HepG2 (cell line): ENCODE results near the gene LMX1B. TPM values are rescaled to one million over a fixed set of nuclear protein-coding genes. Genes with fewer than 3 reads are reported as not detected.
A peak's percentile ranks its signal among the peaks of the same experiment; 100 is the strongest.

Experiments
- ATAC-seq: fragments of 200-7000 bp; cut with Tn5 transposase; 3 replicates; pipeline ENCODE4 v1.9.1; 2020; ENCODE audit warnings: mild to moderate bottlenecking, moderate library complexity
- BruUV-seq: library from RNA; stranded (reverse); fragments of 400-500 nt; replicated peaks from 2 replicates; lab custom pipeline; 2021; lab: Mats Ljungman, UMichigan
- CTCF ChIA-PET: fragments of 300-600 bp; formaldehyde crosslinking; extraction: SDS; loops from one replicate; lab custom pipeline; 2021; ENCODE audit warnings: low total read pairs, inconsistent platforms, low intra/inter-chr PET ratio; lab: Yijun Ruan, JAX
- POLR2A ChIA-PET: fragments of 350-600 bp; sonication (Branson Sonifier 250); formaldehyde crosslinking; loops from one replicate; lab custom pipeline; 2020; ENCODE audit warnings: antibody characterized with exemption, inconsistent platforms; lab: Yijun Ruan, JAX
- DNase-seq: peaks from one replicate; pipeline ENCODE4 v3.0.0-alpha.2; 2015; ENCODE audit warnings: low spot score
- FAIRE-seq: peaks from 3 replicates; lab custom pipeline; 2011; peaks lifted over from hg19 to GRCh38; lab: Jason Lieb, UNC
- H2AFZ ChIP-seq: one replicate; pipeline ENCODE4 v1.6.1; 2011; ENCODE audit warnings: low read length, inconsistent platforms
- H3K27ac ChIP-seq: fragments of 300-600 bp; 3 replicates; pipeline ENCODE4 v1.8.0; 2011; ENCODE audit warnings: mixed run types, mild to moderate bottlenecking, mixed read lengths, low read length, inconsistent platforms; ENCODE audit not compliant: insufficient read depth; ENCODE audit errors: extremely low read length
- H3K27me3 ChIP-seq, 2 experiments: fragments of 200-600 bp in 1 of 2; 2 replicates in 1 of 2; 3 replicates in 1 of 2; pipeline versions ENCODE4 v1.6.0 to v1.8.0; 2011; ENCODE audit warnings: low read length in 2 of 2, mild to moderate bottlenecking in 2 of 2, moderate library complexity in 2 of 2, inconsistent platforms in 1 of 2; ENCODE audit not compliant: insufficient read depth in 2 of 2, control insufficient read depth in 1 of 2
- H3K36me3 ChIP-seq, 2 experiments: fragments of 200-600 bp in 1 of 2; replicated peaks in 1 of 2; 2 replicates in 1 of 2; 3 replicates in 1 of 2; pipeline versions ENCODE4 v1.5.1 to v1.8.0; 2011; ENCODE audit warnings: low read length in 2 of 2, inconsistent platforms in 1 of 2; ENCODE audit not compliant: insufficient read depth in 2 of 2, control insufficient read depth in 1 of 2
- H3K4me1 ChIP-seq: 2 replicates; pipeline ENCODE4 v1.5.1; 2012; ENCODE audit warnings: low read length, inconsistent platforms; ENCODE audit not compliant: insufficient read depth
- H3K4me2 ChIP-seq: 2 replicates; pipeline ENCODE4 v1.6.0; 2011; ENCODE audit warnings: low read depth, low read length, inconsistent platforms
- H3K4me3 ChIP-seq, 3 experiments: fragments of 200-600 bp in 1 of 3; sonication (generic), shearing (Covaris generic) in 1 of 3; replicated peaks in 1 of 3; 2 replicates each; pipeline ENCODE4 v1.5.1; 2011 to 2016; ENCODE audit warnings: low read length in 3 of 3, inconsistent platforms in 2 of 3, low read depth in 2 of 3, mild to moderate bottlenecking in 2 of 3, control low read depth in 1 of 3, mixed read lengths in 1 of 3; ENCODE audit not compliant: insufficient read depth in 1 of 3
- H3K79me2 ChIP-seq: one replicate; pipeline ENCODE4 v1.6.1; 2011; ENCODE audit warnings: low read length, inconsistent platforms; ENCODE audit not compliant: insufficient read depth
- H3K9ac ChIP-seq: 2 replicates; pipeline ENCODE4 v1.6.0; 2011; ENCODE audit warnings: mild to moderate bottlenecking, low read depth, low read length, inconsistent platforms; ENCODE audit not compliant: insufficient read depth
- H3K9me3 ChIP-seq: 2 replicates; pipeline ENCODE4 v1.5.1; 2012; ENCODE audit warnings: mild to moderate bottlenecking, low read length
- H4K20me1 ChIP-seq: 2 replicates; pipeline ENCODE4 v1.6.0; 2011; ENCODE audit warnings: inconsistent platforms, mild to moderate bottlenecking, low read length, moderate library complexity; ENCODE audit not compliant: insufficient read depth
- HMG20B ChIP-seq: conservative IDR thresholded peaks from 2 replicates; pipeline ENCODE4 v1.6.1; 2016; ENCODE audit warnings: missing genetic modification reagents, missing compliant biosample characterization
- NFE2L2 ChIP-seq: fragments of 150-350 bp; IDR thresholded peaks from 2 replicates; pipeline ENCODE4 v1.6.1; 2014; ENCODE audit warnings: low read length
- ZFP91 ChIP-seq: sonication (generic); formaldehyde crosslinking; IDR thresholded peaks from 2 replicates; pipeline ENCODE4 v1.9.0; 2022; ENCODE audit warnings: missing genetic modification reagents, mild to moderate bottlenecking, borderline replicate concordance
- ZNF629 ChIP-seq: sonication (generic); formaldehyde crosslinking; conservative IDR thresholded peaks from 2 replicates; pipeline ENCODE4 v1.5.0; 2020; ENCODE audit warnings: missing genetic modification reagents
- ZNF780A ChIP-seq: sonication (generic); formaldehyde crosslinking; IDR thresholded peaks from 2 replicates; pipeline ENCODE4 v1.8.0; 2022; ENCODE audit warnings: mild to moderate bottlenecking, missing genetic modification reagents, moderate library complexity
- WGBS: methylation state at CpG from one replicate; pipeline ENCODE4 v1.1.6; 2017; ENCODE audit warnings: low lambda C conversion rate; 5-methylcytosine and 5-hydroxymethylcytosine counted together
- in situ Hi-C: cut with HindIII; loops from 2 replicates; pipeline ENCODE4 v1.10.0; 2017; ENCODE audit warnings: low pct_unique_long_range_greater_than_20kb; ENCODE audit not compliant: extremely low pct_ligation_motif_present
- intact Hi-C: fragments of 100-400 bp; cut with micrococcal nuclease; formaldehyde crosslinking; loops from one replicate; pipeline ENCODE4 v1.10.0; 2022; ENCODE audit not compliant: unreplicated experiment
- polyA plus RNA-seq, 8 experiments: library from polyadenylated mRNA; depleted of rRNA in 3 of 8; stranded (reverse) in 7 of 8; unstranded in 1 of 8; fragments of >200 nt; fragmentation: Illumina TruSeq in 4 of 8; extraction: Trizol in 4 of 8; gene quantifications; 2 replicates each; pipeline versions ENCODE4 v1.2.1 to v1.2.3, GENCODE V29; 2011 to 2016; ENCODE audit warnings: low read depth in 4 of 8, missing spikeins in 1 of 8, mixed read lengths in 1 of 8; ENCODE audit not compliant: insufficient read depth in 1 of 8
- total RNA-seq, 5 experiments: library from RNA; depleted of rRNA; stranded (reverse); fragments of >200 nt; fragmentation: Illumina TruSeq; extraction: Trizol; gene quantifications; 2 replicates each; pipeline ENCODE4 v1.2.3, GENCODE V29; 2016; ENCODE audit warnings: low read depth in 1 of 5

The LMX1B gene
- total and polyA plus RNA-seq, 2 of the 13 experiments (the other 11 are each of a cell fraction or from before 2014, with no cell fraction given), result not detected

DNA sequence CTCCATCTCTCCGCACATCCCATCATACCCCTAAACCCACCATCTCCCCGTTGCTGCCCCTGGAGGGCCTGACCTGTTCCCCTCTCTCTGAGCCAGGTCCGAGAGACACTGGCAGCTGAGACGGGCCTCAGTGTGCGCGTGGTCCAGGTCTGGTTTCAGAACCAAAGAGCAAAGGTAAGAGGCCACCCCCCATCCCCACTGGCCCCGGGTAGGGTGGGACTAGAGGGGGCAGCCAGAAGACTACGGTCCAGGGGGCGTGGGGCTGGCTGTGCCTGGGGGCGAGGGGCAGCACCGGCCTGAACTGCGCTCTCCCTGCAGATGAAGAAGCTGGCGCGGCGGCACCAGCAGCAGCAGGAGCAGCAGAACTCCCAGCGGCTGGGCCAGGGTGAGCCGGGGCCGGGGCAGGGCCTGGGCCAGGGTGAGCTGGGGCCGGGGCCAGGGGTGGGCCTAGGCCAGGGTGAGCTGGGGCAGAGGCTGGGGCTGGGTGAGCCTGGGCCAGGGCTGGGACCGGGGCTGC lies 79.8 kb downstream of the LMX1B start:
- ChIA-PET CTCF (no interaction called here), POLR2A (no interaction called here)
- intact Hi-C loops, result no loop called here
- no peak overlapping the region for H3K27ac ChIP-seq
- DNase-seq, result no peak
- in situ Hi-C loops, result loop anchor here (5.0 kb wide), 1 partner anchor 81 kb away; the partner anchor contains the start of gene LMX1B
- ATAC-seq, result no peak
- no peak for FAIRE-seq
- no peak for TF ChIP-seq ZNF780A (CRISPR knock-in tag)
- no peak for TF ChIP-seq ZFP91 (CRISPR knock-in tag)
- no peak for TF ChIP-seq HMG20B (CRISPR knock-in tag)
- no peak overlapping the region for H3K4me3 ChIP-seq
- H3K9ac ChIP-seq, result no peak overlapping the region
- peaks cover 5% of the 10 kb centered on the region; the same call in 1 of the 2 replicates for H4K20me1 ChIP-seq
- no peaks in the 10 kb centered on the region for H3K9me3 ChIP-seq
- H3K4me1 ChIP-seq, result no peaks in the 10 kb centered on the region
- no peak overlapping the region for H3K4me2 ChIP-seq
- H3K79me2 ChIP-seq, result no peaks in the 10 kb centered on the region
- no peak overlapping the region for H2AFZ ChIP-seq
- no peaks in the 10 kb centered on the region for H3K36me3 ChIP-seq
- no TSS peak for BruUV-seq
- H3K27me3 ChIP-seq, result peaks cover 11 to 84% of the 10 kb centered on the region in 2 experiments; a peak in 4 of 5 replicates
- WGBS, result 34% methylated on average over 11 of the region's 20 CpGs

- Histone ChIP-seq H3K4me3 (no peak overlapping the region), H3K4me1 (no peaks in the 10 kb centered on the region), H3K9me3 (no peaks in the 10 kb centered on the region), H3K9ac (no peak overlapping the region), H3K79me2 (no peaks in the 10 kb centered on the region), H3K27me3 (peaks cover 12 to 85% of the 10 kb centered on the region in 2 experiments; a peak in 4 of 5 replicates), H2AFZ (no peak overlapping the region), H3K27ac (no peak overlapping the region), H3K4me2 (no peak overlapping the region), H3K36me3 (no peaks in the 10 kb centered on the region), H4K20me1 (peaks cover 8% of the 10 kb centered on the region; the same call in 1 of the 2 replicates)
- ChIA-PET POLR2A (no interaction called here), CTCF (no interaction called here)
- FAIRE-seq (no peak), DNase-seq (no peak), ATAC-seq (no peak)
- 9% methylated on average over 7 of the region's 11 CpGs for WGBS
- in situ Hi-C loops, result loop anchor here (5.0 kb wide), 1 partner anchor 82 kb away; the partner anchor contains the start of gene LMX1B
- TF ChIP-seq NFE2L2, result no peak
- TF ChIP-seq ZNF629 (CRISPR knock-in tag), result 0 out of 2 replicates have a peak, but pooled peaks have one; percentile 24
- intact Hi-C loops, result no loop called here
- BruUV-seq, result no TSS peak
These were observed 80.7 kb downstream of the LMX1B start for GRCh38 chr9:126694206-126695081.
